ENCODE measurements around the gene SCYL3.

SCYL3 gene

DNA sequence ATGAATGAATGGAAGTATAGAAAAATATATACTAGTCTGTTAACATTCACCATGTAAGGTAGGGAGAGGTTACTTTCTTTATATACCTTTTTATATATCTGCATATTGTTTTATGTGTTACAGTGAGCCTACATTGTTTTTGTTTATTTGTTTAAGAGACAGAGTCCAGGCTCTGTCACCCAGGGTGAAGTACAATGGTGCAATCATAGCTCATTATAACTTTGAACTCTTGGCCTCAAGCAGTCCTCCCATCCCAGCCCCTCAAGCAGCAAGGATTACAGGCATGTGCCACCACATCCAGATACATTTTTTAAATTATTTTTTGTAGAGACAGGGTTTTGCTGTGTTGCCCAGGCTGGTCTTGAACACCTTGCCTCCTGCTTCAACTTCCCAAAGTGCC is 7.4 kb upstream of the SCYL3 start:
- no peak for DNase-seq (ENCODE audit: extremely low read depth in 1 of 2, low read depth in 1 of 2)

- no peak for DNase-seq (ENCODE audit: extremely low read depth in 1 of 2, low read depth in 1 of 2)
Observed at GRCh38 chr1:169900571-169900970, 6.9 kb upstream of the SCYL3 start.

GRCh38 chr1:169899519-169900217 is 6.0 kb upstream of the SCYL3 start:
- DNase-seq (ENCODE audit: extremely low read depth in 1 of 2, low read depth in 1 of 2) = no peak

- no peak for DNase-seq (ENCODE audit: extremely low read depth in 1 of 2, low read depth in 1 of 2)
Observed at GRCh38 chr1:169896013-169896412, 2.3 kb upstream of the SCYL3 start.

- no peak for DNase-seq (ENCODE audit: extremely low read depth in 1 of 2, low read depth in 1 of 2)
Observed at GRCh38 chr1:169894424-169895145, 889 bp upstream of the SCYL3 start.

GRCh38 chr1:169892927-169893644 is 610 bp downstream of the SCYL3 start:
- no peak for DNase-seq (ENCODE audit: extremely low read depth in 1 of 2, low read depth in 1 of 2)

GRCh38 chr1:169892176-169892926 is 1.3 kb downstream of the SCYL3 start:
- DNase-seq (ENCODE audit: extremely low read depth in 1 of 2, low read depth in 1 of 2) = no peak

DNA sequence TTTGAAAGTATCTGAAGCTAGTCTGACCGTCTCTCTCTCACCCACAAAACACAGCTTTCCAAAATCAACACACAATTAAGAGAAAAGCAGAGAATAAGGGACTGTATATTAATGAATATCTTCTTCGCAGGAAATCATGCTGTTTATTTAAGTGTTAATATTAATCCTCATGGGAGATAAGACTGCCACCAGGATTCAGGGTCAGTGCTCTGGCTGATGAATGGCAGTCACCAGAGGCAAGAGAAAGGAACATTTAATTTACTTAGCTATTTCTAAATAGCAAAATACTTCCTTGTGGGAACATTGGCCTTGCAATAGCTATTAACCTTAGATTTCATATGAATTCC is 2.2 kb downstream of the SCYL3 start:
- DNase-seq (ENCODE audit: extremely low read depth in 1 of 2, low read depth in 1 of 2) = no peak

DNA sequence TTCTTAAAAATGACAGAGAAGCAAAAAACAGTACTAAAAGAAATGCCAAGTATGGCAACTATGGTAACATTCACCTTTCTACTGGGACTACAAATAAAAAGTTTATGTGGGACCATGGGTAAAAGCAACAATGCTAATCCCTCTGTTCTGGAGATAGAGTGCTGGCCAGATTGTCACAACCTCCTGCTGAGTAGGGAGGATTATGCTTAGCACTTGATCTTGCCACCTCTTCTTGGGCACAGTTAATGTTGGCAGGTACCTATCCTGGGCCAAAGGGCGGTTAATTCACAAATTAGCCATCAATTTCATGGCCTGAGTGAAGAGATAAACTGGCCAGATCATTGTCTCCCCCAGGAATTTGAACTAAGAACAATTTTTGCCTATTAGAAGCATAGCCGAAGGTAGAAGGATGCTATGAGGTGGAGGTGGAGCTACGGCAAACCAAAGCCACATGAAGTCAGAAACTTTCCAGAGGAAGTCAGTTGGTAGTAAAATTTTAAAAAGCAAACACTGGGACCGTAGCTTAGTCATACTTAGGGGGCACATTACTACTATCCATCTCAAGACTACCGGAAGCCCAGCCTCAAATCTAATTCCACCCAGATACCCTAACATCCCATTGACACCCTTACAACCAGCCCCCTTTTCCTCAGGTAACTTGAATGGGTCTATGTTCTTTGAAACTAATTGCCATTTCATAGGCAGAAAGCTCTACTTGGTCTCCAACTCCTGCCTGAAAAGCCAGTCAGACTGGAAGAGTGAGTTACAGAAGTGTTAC is 2.7 kb downstream of the SCYL3 start:
- peak in 1 of 2 donors; percentile 20 for DNase-seq (ENCODE audit: extremely low read depth in 1 of 2, low read depth in 1 of 2)

- no peak for DNase-seq (ENCODE audit: extremely low read depth in 1 of 2, low read depth in 1 of 2)
Observed at GRCh38 chr1:169889871-169890270, 3.8 kb downstream of the SCYL3 start.

GRCh38 chr1:169886931-169887330 is 6.8 kb downstream of the SCYL3 start:
- no peak for DNase-seq (ENCODE audit: extremely low read depth in 1 of 2, low read depth in 1 of 2)

GRCh38 chr1:169886422-169886821 is 7.3 kb downstream of the SCYL3 start:
- no peak for DNase-seq (ENCODE audit: extremely low read depth in 1 of 2, low read depth in 1 of 2)

GRCh38 chr1:169885207-169885606 is 8.5 kb downstream of the SCYL3 start:
- no peak for DNase-seq (ENCODE audit: extremely low read depth in 1 of 2, low read depth in 1 of 2)

- DNase-seq (ENCODE audit: extremely low read depth in 1 of 2, low read depth in 1 of 2) = no peak
Observed at GRCh38 chr1:169884634-169885033, 9.1 kb downstream of the SCYL3 start.

GRCh38 chr1:169882039-169882511 is 11.6 kb downstream of the SCYL3 start:
- no peak for DNase-seq (ENCODE audit: extremely low read depth in 1 of 2, low read depth in 1 of 2)

- no peak for DNase-seq (ENCODE audit: extremely low read depth in 1 of 2, low read depth in 1 of 2)
Observed at GRCh38 chr1:169879034-169879840, 14.5 kb downstream of the SCYL3 start.

- no peak for DNase-seq (ENCODE audit: extremely low read depth in 1 of 2, low read depth in 1 of 2)
Observed at GRCh38 chr1:169878498-169878897, 15.2 kb downstream of the SCYL3 start.

DNA sequence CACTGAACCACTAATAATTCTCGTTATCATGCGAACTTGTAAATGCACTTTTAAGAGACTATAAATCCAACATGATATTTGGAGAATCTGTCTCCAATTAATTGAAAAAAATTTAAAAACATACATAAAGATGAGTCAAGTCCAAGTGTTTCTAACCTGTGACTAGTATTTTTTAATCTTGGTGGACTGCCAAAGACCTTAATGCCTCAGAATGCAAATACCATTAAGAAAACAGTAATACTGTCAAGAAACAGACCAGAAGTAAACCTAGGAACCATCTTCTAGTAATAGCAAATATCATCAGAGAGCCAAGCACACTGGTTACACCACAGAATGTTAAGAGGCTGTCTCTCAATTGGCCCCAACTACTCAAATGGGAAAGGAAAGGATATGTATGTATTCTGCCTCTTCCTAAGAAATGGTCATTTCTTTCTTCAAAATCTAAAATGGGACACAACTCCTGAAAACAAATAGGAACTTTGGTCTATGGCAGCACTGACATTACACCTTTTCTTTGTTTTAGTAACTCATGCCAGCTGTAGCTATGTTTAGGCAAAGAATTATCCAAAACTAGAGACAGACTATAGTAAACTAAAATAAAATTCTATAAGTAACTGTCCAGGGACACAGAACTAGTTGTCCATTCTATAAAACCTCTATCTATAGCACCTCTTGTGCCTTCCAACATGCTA is 15.8 kb downstream of the SCYL3 start:
- DNase-seq (ENCODE audit: extremely low read depth in 1 of 2, low read depth in 1 of 2) = no peak

DNA sequence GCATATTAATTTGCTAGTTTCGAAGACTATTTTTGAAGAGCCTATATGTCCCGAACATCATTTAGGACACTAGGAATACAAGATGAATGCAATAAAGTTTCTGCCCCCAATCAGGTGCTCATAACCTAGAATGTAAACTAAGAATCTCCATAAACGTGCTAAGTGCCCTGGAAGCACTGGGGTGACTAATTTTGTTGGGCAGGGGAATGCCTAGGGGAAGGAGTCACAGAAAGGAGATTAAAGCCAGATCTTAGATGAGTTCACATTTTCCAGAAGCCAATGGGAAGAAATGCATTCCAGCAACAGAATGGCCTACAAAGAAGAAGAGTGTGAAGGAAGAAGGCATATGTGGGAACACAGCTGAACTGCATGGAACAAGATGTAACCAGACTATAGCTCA is 19.5 kb downstream of the SCYL3 start:
- DNase-seq (ENCODE audit: extremely low read depth in 1 of 2, low read depth in 1 of 2) = no peak
